Measurements from ENCODE around the gene LIN7B.
A peak's percentile ranks its signal among the peaks of the same experiment; 100 is the strongest.
"Not testable (repeated sequence)": the region's sequence is repeated elsewhere in the genome, so short reads cannot be mapped to it uniquely, and the experiment has no call there.

The LIN7B gene

DNA sequence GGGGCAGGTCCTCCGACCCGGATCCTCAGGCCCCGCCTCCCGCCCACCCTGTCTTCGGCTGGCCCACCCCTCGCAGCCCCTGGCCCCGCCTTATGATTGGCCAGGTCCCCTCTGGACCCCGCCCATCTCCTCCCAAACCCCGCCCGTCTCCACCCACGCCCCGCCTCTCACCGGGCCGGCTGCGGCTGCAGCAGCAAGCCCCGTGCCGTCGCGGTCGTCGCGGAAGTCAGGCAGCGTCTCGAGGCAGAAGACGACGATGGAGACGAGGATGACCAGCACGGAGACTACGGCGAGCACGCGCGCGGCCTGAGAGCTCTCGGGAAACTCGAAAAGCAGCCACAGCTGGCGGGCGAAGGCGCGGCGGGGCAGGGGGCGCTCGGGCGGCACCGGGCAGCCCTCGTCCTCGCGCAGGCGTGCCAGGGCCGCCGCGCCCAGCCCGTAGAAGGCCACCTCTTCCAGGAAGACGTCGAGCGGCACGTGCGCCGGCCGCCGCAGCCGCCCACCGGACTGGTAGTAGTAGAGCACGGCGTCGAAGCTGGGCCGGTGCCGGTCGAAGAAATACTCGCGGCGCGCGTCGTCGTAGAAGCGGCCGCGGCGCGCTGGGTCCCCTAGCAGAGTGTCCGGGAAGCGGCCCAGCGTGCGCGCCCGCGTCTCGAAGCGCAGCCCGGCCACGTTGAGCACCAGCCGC is 42.2 kb upstream of the LIN7B start:
- TF ChIP-seq, protein P1, sequence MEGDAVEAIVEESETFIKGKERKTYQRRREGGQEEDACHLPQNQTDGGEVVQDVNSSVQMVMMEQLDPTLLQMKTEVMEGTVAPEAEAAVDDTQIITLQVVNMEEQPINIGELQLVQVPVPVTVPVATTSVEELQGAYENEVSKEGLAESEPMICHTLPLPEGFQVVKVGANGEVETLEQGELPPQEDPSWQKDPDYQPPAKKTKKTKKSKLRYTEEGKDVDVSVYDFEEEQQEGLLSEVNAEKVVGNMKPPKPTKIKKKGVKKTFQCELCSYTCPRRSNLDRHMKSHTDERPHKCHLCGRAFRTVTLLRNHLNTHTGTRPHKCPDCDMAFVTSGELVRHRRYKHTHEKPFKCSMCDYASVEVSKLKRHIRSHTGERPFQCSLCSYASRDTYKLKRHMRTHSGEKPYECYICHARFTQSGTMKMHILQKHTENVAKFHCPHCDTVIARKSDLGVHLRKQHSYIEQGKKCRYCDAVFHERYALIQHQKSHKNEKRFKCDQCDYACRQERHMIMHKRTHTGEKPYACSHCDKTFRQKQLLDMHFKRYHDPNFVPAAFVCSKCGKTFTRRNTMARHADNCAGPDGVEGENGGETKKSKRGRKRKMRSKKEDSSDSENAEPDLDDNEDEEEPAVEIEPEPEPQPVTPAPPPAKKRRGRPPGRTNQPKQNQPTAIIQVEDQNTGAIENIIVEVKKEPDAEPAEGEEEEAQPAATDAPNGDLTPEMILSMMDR (IDR thresholded peaks at IDR 0.05) = no peak
- peak overlapping the region; percentile 17 for H3K4me3 ChIP-seq
- no peak overlapping the region for H3K27ac ChIP-seq
- DNase-seq (ENCODE audit: low spot score) = no peak

DNA sequence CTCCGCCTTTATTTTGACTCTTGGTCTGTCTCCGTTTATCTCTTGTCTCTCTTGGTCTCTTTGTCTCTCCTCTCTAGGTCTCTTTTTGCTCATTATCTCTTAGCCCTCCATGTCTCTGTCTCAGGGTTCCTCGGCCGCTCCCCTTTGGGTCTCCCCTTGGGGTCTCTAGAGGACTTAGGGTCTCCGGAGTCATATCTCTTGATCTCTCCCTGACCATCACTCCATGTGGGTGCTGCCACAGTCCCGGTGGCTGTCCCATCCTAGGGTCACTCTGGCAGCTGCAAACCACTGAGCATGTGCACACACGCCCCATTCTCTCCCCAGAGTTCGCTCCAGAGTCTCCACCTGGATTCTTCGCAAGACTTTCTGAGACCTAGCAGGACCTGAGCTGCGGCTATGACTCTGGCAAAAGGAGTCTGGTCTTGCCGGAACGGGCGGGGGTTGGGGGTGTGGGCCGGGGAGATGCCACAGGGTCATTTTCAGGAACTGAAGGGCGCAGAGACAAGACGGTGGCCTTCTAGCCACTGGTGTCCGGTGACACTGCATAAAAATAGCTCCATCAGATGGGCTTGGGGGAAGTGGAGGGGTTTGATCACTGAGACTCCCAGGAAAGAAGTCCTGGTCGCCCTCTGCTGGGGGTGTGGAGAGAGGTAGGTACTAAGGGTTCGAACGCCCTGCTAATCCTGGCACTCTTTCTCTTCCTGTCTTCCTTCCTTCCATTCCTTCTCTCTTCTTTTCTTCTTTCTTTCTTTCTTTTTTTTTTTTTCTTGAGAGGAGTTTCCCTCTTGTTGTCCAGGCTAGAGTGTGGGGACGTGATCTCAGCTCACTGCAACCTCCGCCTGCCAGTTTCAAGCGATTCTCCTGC is 40.4 kb upstream of the LIN7B start:
- Histone ChIP-seq H3K4me3 (no peak overlapping the region), H3K27ac (no peak overlapping the region)
- TF ChIP-seq, protein P1 (IDR thresholded peaks at IDR 0.05) = no peak
- no peak for DNase-seq (ENCODE audit: low spot score)

DNA sequence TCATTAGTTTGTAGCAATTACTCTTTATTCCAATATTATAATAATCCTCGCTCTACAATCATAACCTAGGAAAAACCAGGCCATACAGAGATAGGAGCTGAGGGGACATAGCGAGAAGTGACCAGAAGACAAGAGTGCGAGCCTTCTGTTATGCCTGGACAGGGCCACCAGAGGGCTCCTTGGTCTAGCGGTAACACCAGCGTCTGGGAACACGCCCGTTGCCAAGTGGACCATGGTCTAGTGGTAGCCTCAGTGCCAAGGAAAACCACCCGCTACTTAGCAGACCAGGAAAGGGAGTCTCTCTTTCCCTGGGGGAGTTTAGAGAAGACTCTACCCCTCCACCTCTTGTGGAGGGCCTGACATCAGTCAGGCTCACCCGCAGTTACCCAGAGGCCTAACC is 39.3 kb upstream of the LIN7B start:
- H3K4me3 ChIP-seq; H3K27ac ChIP-seq; DNase-seq (ENCODE audit: low spot score): not testable (repeated sequence)
- TF ChIP-seq, protein P1 (IDR thresholded peaks at IDR 0.05) = peak; percentile 58

DNA sequence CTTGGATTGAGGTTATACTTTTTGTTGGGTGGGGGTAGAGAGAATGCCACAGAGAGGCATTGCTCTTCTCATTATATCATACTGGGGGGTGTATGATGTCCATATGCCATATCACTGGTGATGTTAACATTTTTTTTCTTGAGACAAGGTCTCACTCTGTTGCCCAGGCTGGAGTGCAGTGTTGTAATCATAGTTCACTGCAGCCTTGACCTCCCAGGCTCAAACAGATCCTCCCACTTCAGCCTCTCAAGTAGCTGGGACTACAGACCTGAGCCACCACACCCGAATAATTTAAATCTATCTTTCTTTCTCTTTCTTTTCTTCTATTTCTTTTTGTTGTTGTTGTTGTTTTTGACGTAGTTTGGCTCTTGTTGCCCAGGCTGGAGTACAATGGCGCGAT is 33.8 kb upstream of the LIN7B start:
- DNase-seq (ENCODE audit: low spot score) = no peak
- TF ChIP-seq, protein P1 (IDR thresholded peaks at IDR 0.05) = no peak
- Histone ChIP-seq H3K27ac (no peak overlapping the region), H3K4me3 (no peak overlapping the region)

DNA sequence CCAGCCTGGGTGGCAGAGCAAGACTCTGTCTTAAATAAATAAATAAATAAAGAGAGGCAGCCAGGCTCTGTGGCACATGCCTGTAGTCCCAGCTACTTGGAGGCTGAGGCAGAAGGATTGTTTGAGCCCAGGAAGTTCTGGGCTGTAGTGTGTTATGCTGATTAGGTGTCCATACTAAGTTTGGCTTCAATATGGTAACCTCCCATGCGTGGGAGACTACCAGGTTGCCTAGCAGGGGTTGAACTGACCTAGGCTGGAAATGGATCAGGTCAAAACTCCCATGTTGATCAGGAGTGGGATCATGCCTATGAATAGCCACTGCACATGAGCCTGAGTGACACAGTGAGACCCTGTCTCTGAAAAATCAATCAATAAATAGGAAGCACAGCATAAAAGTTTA is 32.9 kb upstream of the LIN7B start:
- H3K4me3 ChIP-seq = no peak overlapping the region
- TF ChIP-seq, protein P1 (IDR thresholded peaks at IDR 0.05) = no peak
- no peak overlapping the region for H3K27ac ChIP-seq
- no peak for DNase-seq (ENCODE audit: low spot score)

DNA sequence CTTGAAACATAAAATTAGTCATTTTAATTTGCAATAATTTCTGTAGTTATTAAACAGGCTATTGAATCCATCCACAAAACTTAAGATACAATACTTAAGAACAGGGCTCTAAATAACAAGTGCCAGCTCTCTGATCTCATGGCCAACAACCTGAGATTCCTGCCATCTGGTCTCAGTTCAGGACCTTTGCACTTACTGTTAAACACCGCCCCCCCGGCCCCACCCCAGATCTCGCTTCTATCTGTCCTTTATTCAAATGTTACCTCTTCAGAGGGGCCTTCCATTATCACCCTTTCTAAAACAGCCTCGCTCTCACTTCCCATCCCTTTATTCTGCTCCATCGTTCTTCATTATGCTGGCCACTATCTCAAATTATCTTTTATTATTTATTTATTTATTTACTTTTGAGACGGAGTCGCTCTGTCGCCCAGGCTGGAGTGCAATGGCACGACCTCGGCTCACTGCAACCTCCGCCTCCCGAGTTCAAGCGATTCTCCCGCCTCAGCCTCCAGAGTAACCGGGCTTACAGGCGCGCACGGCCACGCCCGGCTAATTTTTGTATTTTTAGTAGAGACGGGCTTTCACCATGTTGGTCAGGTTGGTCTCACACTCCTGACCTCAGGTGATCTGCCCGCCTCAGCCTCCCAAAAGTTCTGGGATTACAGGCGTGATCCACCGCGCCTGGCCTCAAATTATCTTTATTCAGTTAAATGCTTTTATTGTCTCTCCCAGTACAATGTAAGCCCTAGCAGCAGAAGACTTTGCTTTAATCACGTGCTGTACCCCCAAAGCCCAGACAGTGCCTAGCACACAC is 29.8 kb upstream of the LIN7B start:
- TF ChIP-seq, protein P1 (IDR thresholded peaks at IDR 0.05) = no peak
- no peak for DNase-seq (ENCODE audit: low spot score)
- H3K27ac ChIP-seq = peak overlapping the region; percentile 70 to 94
- H3K4me3 ChIP-seq = peak overlapping the region; percentile 92
